HEK293 (cell line): ENCODE measurements around the gene CHST8.

ENCODE experiments used
- CTCF ChIA-PET: fragments of 350-600 bp; formaldehyde crosslinking; extraction: SDS; loops from one replicate; lab custom pipeline; 2021; ENCODE audit warnings: antibody characterized with exemption; lab: Yijun Ruan, JAX
- POLR2A ChIA-PET: fragments of 300-600 bp; formaldehyde crosslinking; extraction: SDS; loops from one replicate; lab custom pipeline; 2020; ENCODE audit warnings: antibody characterized with exemption, inconsistent platforms; lab: Yijun Ruan, JAX
- H3K27ac ChIP-seq: fragments of 200-500 bp; sonication (Bioruptor generic); 2 replicates; pipeline ENCODE4 v1.5.1; 2014; ENCODE audit warnings: low read depth, low read length, control low read depth, inconsistent platforms; ENCODE audit errors: extremely low read depth
- H3K36me3 ChIP-seq, 2 experiments: fragments of 200-500 bp in 1 of 2; sonication (Bioruptor generic) in 1 of 2; 1 replicate in 1 of 2; 2 replicates in 1 of 2; pipeline ENCODE4 v1.5.1; 2014 to 2017; ENCODE audit warnings: inconsistent platforms in 2 of 2, low read length in 2 of 2; ENCODE audit not compliant: control insufficient read depth in 2 of 2, insufficient read depth in 1 of 2
- H3K4me1 ChIP-seq: fragments of 200-500 bp; sonication (Bioruptor generic); 2 replicates; pipeline ENCODE4 v1.5.1; 2014; ENCODE audit warnings: mild to moderate bottlenecking, low read length, inconsistent platforms; ENCODE audit not compliant: control insufficient read depth, insufficient read depth
- H3K4me3 ChIP-seq: 2 replicates; pipeline ENCODE4 v1.5.1; 2011; ENCODE audit warnings: low read depth, mild to moderate bottlenecking, control low read depth, low read length, moderate library complexity
- H3K9me3 ChIP-seq: fragments of 200-500 bp; sonication (Bioruptor generic); 2 replicates; pipeline ENCODE4 v1.5.1; 2014; ENCODE audit warnings: low read depth, low read length, inconsistent platforms; ENCODE audit not compliant: control insufficient read depth, insufficient read depth
- GLI2 ChIP-seq: fragments of 450-650 bp; formaldehyde crosslinking; IDR thresholded peaks from 2 replicates; pipeline ENCODE4; 2017; ENCODE audit warnings: missing biosample characterization, missing genetic modification characterization, low read depth, borderline replicate concordance
- HOXA7 ChIP-seq: sonication (generic); formaldehyde crosslinking; IDR thresholded peaks from 2 replicates; pipeline ENCODE4 v1.8.1; 2022; ENCODE audit warnings: missing genetic modification reagents, borderline replicate concordance
- IKZF3 ChIP-seq: fragments of 450-650 bp; IDR thresholded peaks from 2 replicates; pipeline ENCODE4 v1.5.0; 2018; ENCODE audit warnings: missing biosample characterization, mild to moderate bottlenecking, missing genetic modification characterization, moderate library complexity
- KLF8 ChIP-seq: fragments of 450-650 bp; formaldehyde crosslinking; IDR thresholded peaks from 2 replicates; pipeline ENCODE4 v1.5.1; 2016; ENCODE audit warnings: missing biosample characterization, missing genetic modification characterization
- KLF9 ChIP-seq: fragments of 450-650 bp; formaldehyde crosslinking; IDR thresholded peaks from 2 replicates; pipeline ENCODE4 v1.5.1; 2016; ENCODE audit warnings: missing biosample characterization, missing genetic modification characterization, low read depth
- MYNN ChIP-seq: fragments of 450-650 bp; formaldehyde crosslinking; IDR thresholded peaks from 2 replicates; pipeline ENCODE4 v1.5.1; 2016; ENCODE audit warnings: missing biosample characterization, missing genetic modification characterization, borderline replicate concordance
- PRDM1 ChIP-seq: fragments of 450-650 bp; formaldehyde crosslinking; IDR thresholded peaks from 2 replicates; pipeline ENCODE4; 2016; ENCODE audit warnings: missing biosample characterization, missing genetic modification characterization
- REPIN1 ChIP-seq: fragments of 450-650 bp; formaldehyde crosslinking; IDR thresholded peaks from 2 replicates; pipeline ENCODE4 v1.5.1; 2017; ENCODE audit warnings: missing biosample characterization, missing genetic modification characterization, low read depth
- TRIM28 ChIP-seq: IDR thresholded peaks from 2 replicates; pipeline ENCODE4 v1.6.1; 2011; ENCODE audit warnings: low read length, control low read depth, borderline replicate concordance
- ZBTB21 ChIP-seq: fragments of 450-650 bp; formaldehyde crosslinking; IDR thresholded peaks from 2 replicates; pipeline ENCODE4 v1.5.1; 2017; ENCODE audit warnings: missing biosample characterization, missing genetic modification characterization
- ZNF140 ChIP-seq: fragments of 450-650 bp; formaldehyde crosslinking; IDR thresholded peaks from 2 replicates; pipeline ENCODE4 v1.5.1; 2016; ENCODE audit warnings: missing biosample characterization, missing genetic modification characterization
- ZNF174 ChIP-seq: fragments of 450-650 bp; formaldehyde crosslinking; IDR thresholded peaks from 2 replicates; pipeline ENCODE4 v1.5.0; 2017; ENCODE audit warnings: missing biosample characterization, mild to moderate bottlenecking, missing genetic modification characterization
- ZNF24 ChIP-seq: fragments of 450-650 bp; formaldehyde crosslinking; IDR thresholded peaks from 2 replicates; pipeline ENCODE4 v1.5.1; 2016; ENCODE audit warnings: missing biosample characterization, missing genetic modification characterization
- ZNF248 ChIP-seq: fragments of 450-650 bp; formaldehyde crosslinking; IDR thresholded peaks from 2 replicates; pipeline ENCODE4 v1.5.1; 2017; ENCODE audit warnings: missing biosample characterization, missing genetic modification characterization
- ZNF404 ChIP-seq: fragments of 450-650 bp; formaldehyde crosslinking; IDR thresholded peaks from 2 replicates; pipeline ENCODE4 v1.5.1; 2017; ENCODE audit warnings: missing biosample characterization, missing genetic modification characterization
- ZNF530 ChIP-seq: fragments of 450-650 bp; formaldehyde crosslinking; IDR thresholded peaks from 2 replicates; pipeline ENCODE4 v1.5.1; 2016; ENCODE audit warnings: low read depth, missing biosample characterization, missing genetic modification characterization
- ZNF558 ChIP-seq: fragments of 450-650 bp; formaldehyde crosslinking; IDR thresholded peaks from 2 replicates; pipeline ENCODE4 v1.5.1; 2016; ENCODE audit warnings: missing biosample characterization, missing genetic modification characterization
- ZNF792 ChIP-seq: fragments of 450-650 bp; formaldehyde crosslinking; IDR thresholded peaks from 2 replicates; pipeline ENCODE4 v1.5.1; 2016; ENCODE audit warnings: missing biosample characterization, missing genetic modification characterization
- TF ChIP-seq, protein P1 (sequence below): fragments of 450-650 bp; formaldehyde crosslinking; IDR thresholded peaks from 2 replicates; pipeline ENCODE4 v1.5.1; 2016; ENCODE audit warnings: missing biosample characterization, missing genetic modification characterization
- TF ChIP-seq, protein P2 (sequence below): fragments of 450-650 bp; formaldehyde crosslinking; IDR thresholded peaks from 2 replicates; pipeline ENCODE4 v1.5.1; 2016; ENCODE audit warnings: missing biosample characterization, missing genetic modification characterization
- TF ChIP-seq, protein P3 (sequence below): fragments of 450-650 bp; formaldehyde crosslinking; IDR thresholded peaks from 2 replicates; pipeline ENCODE4 v1.5.1; 2017; ENCODE audit warnings: missing biosample characterization, missing genetic modification characterization
- TF ChIP-seq, protein P4 (sequence below): IDR thresholded peaks from 2 replicates; pipeline ENCODE4 v1.6.1; 2011; ENCODE audit warnings: mild to moderate bottlenecking, low read depth, low read length, borderline replicate concordance
- TF ChIP-seq, protein P5 (sequence below): fragments of 450-650 bp; formaldehyde crosslinking; IDR thresholded peaks from 2 replicates; pipeline ENCODE4 v1.5.1; 2017; ENCODE audit warnings: missing biosample characterization, missing genetic modification characterization
- TF ChIP-seq, protein P6 (sequence below): fragments of 450-650 bp; formaldehyde crosslinking; IDR thresholded peaks from 2 replicates; pipeline ENCODE4 v1.5.1; 2016; ENCODE audit warnings: missing biosample characterization, missing genetic modification characterization

CHST8 gene

DNA sequence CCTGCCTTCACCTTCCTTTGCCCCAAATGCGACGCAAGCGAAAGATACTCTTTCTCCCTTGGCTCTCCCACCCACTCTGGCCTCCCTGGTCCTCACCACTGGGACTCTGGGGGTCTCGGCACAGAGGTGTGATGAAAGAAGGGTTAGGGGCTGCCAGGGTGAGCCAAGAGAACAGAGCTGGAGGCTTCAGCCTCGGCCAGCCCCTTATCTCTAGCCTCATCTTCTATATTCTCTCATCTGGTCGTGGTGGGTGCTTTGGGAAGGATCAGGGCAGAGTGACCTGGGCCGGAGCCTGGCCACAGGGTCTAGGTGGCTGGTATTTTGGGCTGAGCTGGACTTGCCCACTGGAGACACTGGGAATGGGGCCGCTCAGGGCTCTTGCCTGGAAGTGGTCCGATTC is 103.8 kb downstream of the CHST8 start:
- H3K36me3 ChIP-seq = no peaks in the 10 kb centered on the region
- no peaks in the 10 kb centered on the region for H3K9me3 ChIP-seq
- H3K4me1 ChIP-seq = no peaks in the 10 kb centered on the region
- no peak overlapping the region for H3K4me3 ChIP-seq
- CTCF ChIA-PET = interaction anchor here (0.7 to 1.8 kb wide), 2 partner anchors 22 to 45 kb away, joined by 3 to 4 read pairs; no protein-coding TSS in a partner anchor
- TF ChIP-seq ZNF248 (tag by site-specific recombination) = no peak
- no peak for TF ChIP-seq ZNF174 (tag by site-specific recombination)
- TF ChIP-seq PRDM1 (tag by site-specific recombination) = no peak
- TF ChIP-seq ZNF792 (tag by site-specific recombination) = no peak
- TF ChIP-seq IKZF3 (tag by site-specific recombination) = no peak
- TF ChIP-seq, protein P1, sequence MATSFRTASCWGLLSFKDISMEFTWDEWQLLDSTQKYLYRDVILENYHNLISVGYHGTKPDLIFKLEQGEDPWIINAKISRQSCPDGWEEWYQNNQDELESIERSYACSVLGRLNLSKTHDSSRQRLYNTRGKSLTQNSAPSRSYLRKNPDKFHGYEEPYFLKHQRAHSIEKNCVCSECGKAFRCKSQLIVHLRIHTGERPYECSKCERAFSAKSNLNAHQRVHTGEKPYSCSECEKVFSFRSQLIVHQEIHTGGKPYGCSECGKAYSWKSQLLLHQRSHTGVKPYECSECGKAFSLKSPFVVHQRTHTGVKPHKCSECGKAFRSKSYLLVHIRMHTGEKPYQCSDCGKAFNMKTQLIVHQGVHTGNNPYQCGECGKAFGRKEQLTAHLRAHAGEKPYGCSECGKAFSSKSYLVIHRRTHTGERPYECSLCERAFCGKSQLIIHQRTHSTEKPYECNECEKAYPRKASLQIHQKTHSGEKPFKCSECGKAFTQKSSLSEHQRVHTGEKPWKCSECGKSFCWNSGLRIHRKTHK (tag by site-specific recombination) = no peak
- no peak for TF ChIP-seq ZNF558 (tag by site-specific recombination)
- TF ChIP-seq, protein P2, sequence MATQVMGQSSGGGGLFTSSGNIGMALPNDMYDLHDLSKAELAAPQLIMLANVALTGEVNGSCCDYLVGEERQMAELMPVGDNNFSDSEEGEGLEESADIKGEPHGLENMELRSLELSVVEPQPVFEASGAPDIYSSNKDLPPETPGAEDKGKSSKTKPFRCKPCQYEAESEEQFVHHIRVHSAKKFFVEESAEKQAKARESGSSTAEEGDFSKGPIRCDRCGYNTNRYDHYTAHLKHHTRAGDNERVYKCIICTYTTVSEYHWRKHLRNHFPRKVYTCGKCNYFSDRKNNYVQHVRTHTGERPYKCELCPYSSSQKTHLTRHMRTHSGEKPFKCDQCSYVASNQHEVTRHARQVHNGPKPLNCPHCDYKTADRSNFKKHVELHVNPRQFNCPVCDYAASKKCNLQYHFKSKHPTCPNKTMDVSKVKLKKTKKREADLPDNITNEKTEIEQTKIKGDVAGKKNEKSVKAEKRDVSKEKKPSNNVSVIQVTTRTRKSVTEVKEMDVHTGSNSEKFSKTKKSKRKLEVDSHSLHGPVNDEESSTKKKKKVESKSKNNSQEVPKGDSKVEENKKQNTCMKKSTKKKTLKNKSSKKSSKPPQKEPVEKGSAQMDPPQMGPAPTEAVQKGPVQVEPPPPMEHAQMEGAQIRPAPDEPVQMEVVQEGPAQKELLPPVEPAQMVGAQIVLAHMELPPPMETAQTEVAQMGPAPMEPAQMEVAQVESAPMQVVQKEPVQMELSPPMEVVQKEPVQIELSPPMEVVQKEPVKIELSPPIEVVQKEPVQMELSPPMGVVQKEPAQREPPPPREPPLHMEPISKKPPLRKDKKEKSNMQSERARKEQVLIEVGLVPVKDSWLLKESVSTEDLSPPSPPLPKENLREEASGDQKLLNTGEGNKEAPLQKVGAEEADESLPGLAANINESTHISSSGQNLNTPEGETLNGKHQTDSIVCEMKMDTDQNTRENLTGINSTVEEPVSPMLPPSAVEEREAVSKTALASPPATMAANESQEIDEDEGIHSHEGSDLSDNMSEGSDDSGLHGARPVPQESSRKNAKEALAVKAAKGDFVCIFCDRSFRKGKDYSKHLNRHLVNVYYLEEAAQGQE (tag by site-specific recombination) = no peak
- no peak for TF ChIP-seq KLF9 (tag by site-specific recombination)
- TF ChIP-seq, protein P3, sequence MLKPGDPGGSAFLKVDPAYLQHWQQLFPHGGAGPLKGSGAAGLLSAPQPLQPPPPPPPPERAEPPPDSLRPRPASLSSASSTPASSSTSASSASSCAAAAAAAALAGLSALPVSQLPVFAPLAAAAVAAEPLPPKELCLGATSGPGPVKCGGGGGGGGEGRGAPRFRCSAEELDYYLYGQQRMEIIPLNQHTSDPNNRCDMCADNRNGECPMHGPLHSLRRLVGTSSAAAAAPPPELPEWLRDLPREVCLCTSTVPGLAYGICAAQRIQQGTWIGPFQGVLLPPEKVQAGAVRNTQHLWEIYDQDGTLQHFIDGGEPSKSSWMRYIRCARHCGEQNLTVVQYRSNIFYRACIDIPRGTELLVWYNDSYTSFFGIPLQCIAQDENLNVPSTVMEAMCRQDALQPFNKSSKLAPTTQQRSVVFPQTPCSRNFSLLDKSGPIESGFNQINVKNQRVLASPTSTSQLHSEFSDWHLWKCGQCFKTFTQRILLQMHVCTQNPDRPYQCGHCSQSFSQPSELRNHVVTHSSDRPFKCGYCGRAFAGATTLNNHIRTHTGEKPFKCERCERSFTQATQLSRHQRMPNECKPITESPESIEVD = no peak
- TF ChIP-seq, protein P4, sequence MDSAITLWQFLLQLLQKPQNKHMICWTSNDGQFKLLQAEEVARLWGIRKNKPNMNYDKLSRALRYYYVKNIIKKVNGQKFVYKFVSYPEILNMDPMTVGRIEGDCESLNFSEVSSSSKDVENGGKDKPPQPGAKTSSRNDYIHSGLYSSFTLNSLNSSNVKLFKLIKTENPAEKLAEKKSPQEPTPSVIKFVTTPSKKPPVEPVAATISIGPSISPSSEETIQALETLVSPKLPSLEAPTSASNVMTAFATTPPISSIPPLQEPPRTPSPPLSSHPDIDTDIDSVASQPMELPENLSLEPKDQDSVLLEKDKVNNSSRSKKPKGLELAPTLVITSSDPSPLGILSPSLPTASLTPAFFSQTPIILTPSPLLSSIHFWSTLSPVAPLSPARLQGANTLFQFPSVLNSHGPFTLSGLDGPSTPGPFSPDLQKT = no peak
- no peak for TF ChIP-seq GLI2 (tag by site-specific recombination)
- no peak for TF ChIP-seq ZNF404 (tag by site-specific recombination)
- TF ChIP-seq, protein P5, sequence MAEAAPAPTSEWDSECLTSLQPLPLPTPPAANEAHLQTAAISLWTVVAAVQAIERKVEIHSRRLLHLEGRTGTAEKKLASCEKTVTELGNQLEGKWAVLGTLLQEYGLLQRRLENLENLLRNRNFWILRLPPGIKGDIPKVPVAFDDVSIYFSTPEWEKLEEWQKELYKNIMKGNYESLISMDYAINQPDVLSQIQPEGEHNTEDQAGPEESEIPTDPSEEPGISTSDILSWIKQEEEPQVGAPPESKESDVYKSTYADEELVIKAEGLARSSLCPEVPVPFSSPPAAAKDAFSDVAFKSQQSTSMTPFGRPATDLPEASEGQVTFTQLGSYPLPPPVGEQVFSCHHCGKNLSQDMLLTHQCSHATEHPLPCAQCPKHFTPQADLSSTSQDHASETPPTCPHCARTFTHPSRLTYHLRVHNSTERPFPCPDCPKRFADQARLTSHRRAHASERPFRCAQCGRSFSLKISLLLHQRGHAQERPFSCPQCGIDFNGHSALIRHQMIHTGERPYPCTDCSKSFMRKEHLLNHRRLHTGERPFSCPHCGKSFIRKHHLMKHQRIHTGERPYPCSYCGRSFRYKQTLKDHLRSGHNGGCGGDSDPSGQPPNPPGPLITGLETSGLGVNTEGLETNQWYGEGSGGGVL (tag by site-specific recombination) = no peak
- TF ChIP-seq MYNN (tag by site-specific recombination) = no peak
- no peak for TF ChIP-seq KLF8
- H3K27ac ChIP-seq = no peak overlapping the region
- POLR2A ChIA-PET = no interaction called here

DNA sequence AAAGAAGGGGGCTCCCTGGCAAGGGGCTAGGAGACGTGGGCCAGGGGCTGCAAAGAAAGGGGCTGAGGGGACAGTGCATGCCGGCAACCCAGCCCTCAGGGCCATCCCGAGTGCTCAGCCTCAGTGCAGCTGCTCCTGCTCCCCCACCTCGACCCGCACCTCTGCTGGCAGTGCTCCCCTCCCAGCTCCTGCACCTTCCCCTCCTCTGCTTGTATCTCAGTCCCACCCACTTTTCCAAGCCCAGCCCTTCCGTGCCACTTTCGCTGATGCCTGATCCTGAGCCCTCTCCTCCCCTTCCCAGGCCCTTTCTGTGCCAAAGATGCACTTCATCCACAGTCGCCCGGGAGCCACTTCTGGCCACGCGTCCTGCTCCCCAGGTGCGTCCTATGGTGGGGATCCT is 105.0 kb downstream of the CHST8 start:
- ChIA-PET POLR2A (no interaction called here), CTCF (no interaction called here)
- no peak overlapping the region for H3K27ac ChIP-seq
- no peak overlapping the region for H3K4me3 ChIP-seq
- no peaks in the 10 kb centered on the region for H3K9me3 ChIP-seq
- no peaks in the 10 kb centered on the region for H3K4me1 ChIP-seq
- no peaks in the 10 kb centered on the region for H3K36me3 ChIP-seq
- TF ChIP-seq REPIN1 (tag by site-specific recombination) (no peak), IKZF3 (tag by site-specific recombination) (no peak), ZNF140 (tag by site-specific recombination) (no peak), ZNF24 (tag by site-specific recombination) (no peak), HOXA7 (CRISPR knock-in tag) (no peak), ZNF530 (tag by site-specific recombination) (no peak), TRIM28 (no peak), ZBTB21 (no peak)
- TF ChIP-seq, protein P6, sequence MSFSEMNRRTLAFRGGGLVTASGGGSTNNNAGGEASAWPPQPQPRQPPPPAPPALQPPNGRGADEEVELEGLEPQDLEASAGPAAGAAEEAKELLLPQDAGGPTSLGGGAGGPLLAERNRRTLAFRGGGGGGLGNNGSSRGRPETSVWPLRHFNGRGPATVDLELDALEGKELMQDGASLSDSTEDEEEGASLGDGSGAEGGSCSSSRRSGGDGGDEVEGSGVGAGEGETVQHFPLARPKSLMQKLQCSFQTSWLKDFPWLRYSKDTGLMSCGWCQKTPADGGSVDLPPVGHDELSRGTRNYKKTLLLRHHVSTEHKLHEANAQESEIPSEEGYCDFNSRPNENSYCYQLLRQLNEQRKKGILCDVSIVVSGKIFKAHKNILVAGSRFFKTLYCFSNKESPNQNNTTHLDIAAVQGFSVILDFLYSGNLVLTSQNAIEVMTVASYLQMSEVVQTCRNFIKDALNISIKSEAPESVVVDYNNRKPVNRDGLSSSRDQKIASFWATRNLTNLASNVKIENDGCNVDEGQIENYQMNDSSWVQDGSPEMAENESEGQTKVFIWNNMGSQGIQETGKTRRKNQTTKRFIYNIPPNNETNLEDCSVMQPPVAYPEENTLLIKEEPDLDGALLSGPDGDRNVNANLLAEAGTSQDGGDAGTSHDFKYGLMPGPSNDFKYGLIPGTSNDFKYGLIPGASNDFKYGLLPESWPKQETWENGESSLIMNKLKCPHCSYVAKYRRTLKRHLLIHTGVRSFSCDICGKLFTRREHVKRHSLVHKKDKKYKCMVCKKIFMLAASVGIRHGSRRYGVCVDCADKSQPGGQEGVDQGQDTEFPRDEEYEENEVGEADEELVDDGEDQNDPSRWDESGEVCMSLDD (tag by site-specific recombination) = no peak
